HG03135 (cell line): ENCODE measurements around the gene ITGAV.
"Not testable (repeated sequence)": the region's sequence is repeated elsewhere in the genome, so short reads cannot be mapped to it uniquely, and the experiment has no call there.

ENCODE experiments used
- ATAC-seq: cut with Tn5 transposase; IDR thresholded peaks from one replicate; pipeline ENCODE4 v1.9.1; 2021; ENCODE audit warnings: mild to moderate bottlenecking, moderate library complexity; ENCODE audit not compliant: unreplicated experiment

ITGAV gene

GRCh38 chr2:186589612-186590349, at the start of gene ITGAV:
ITGAV (plus strand) TSS chr2:186590056; CDS start chr2:186590339, 283 bp downstream.
- peak; percentile 96 for ATAC-seq

- no peak for ATAC-seq
Measured at GRCh38 chr2:186540941-186541340, 48.9 kb upstream of the ITGAV start.

DNA sequence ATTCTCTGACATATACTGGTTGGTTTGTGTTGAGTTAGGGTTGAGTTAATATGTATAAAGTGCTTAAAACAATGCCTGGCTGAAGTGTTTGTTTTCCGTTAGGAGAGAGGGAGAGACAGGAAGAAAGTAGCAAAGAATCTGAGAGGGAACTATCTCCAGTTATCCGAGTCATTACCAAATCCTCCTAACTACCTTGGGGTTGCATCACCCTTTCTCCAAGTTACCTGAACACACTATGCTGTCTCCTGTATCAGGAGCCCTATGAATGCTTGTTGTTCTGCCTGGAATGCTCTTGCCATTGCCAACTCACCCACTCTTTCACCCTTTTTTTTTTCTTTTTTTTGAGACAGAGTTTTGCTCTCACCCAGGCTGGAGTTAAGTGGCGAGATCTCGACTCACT, 47.9 kb upstream of the ITGAV start:
- no peak for ATAC-seq

DNA sequence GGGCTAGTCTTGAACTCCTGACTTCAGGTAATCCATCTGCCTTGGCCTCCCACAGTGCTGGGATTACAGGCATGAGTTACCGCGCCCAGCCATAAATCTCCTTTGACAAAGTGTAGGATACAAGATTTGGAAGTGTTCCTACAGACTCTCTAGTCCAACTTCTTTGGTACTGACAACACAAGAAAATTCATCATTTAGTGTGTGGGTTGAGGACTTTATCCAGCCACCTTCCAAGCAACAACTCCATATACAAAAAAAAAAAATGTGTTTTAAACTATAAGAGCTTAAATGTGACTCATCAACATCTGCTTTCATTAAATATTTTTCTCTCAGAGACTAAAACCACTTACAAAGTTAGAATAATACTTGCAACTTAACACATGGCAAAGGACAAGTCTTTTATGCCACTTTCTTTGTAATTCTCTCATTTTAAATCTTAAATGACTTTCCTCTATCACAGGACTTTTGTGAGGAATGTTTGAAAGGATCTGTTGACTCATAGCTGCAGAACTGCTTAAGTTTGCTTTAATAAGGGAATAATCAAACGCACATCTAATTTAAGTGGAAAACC, 46.2 kb upstream of the ITGAV start:
- no peak for ATAC-seq

DNA sequence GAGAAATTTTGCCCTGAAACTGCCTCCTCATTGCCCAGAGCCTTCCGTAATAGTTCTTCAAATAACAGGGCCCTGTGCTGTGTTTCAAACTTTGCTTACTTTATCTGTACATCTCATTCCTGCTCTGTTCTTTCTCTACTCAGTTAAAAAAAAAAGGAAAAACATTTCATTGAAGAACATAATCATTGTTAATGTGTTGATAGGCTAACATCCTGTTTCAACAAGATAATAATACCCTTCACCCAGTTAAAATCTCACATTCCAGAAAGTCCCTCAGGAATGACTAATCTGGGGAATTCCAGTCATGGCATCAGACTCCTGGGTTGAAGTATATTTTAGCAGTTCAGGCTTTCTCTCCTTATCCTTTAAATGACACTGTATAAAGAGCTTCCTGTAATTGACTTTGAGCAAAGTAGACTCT, 45.6 kb upstream of the ITGAV start:
- ATAC-seq = no peak

DNA sequence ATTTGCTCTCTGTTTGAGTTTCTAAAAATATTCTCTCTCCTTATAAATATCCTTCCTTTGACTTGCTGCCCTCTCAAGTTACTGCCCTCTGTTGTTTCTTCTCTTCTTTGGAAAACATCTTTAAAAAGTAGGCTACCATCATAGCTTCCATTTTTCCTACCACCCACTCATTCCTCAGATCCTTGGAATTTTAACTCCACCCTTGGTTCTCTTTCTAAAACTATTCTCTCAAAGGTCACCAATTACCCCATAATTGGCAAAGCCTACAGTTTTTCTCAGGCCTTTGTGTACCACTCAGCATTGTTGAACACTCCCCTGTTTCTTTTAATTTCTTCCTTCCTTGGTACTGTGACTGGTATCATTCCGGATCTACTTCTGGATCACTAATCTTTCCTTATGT, 43.0 kb upstream of the ITGAV start:
- ATAC-seq = no peak

DNA sequence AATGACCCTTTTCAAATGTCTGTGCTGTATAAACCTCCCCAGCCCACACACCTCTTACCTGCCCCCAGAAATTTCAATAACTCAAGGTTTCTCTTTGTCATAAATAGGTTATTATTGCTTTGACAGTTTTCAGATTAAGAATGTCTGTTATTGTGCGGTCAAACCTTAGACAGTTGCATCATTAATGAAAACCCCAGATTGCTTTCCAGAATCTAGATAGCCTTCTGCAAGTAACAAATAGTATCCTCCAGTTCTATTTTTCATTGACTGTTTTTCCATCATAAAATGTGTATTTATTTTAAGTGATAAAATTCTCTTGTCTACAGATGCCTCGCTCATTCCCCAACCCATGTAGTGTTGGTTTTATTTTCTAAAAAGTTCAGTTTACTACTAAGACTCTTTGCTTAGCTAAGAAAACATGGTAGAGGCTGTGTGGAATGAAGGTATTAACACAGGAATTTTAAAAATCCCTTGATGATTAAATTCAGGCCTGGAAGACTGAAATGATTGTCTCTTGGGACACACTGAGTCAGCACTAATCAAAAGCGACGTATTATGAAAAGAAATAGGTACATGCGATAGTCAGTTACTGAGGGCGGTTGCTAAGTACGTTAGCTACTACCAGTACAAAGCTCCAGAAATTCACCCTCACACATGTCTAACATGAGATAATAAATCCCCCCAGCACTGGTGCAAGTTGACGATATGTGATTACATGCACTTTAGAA, 38.4 kb upstream of the ITGAV start:
- no peak for ATAC-seq

- ATAC-seq = no peak
Measured at GRCh38 chr2:186554429-186554828, 35.4 kb upstream of the ITGAV start.

GRCh38 chr2:186554850-186555671, 34.8 kb upstream of the ITGAV start:
- no peak for ATAC-seq

GRCh38 chr2:186558512-186559276, 31.2 kb upstream of the ITGAV start:
- ATAC-seq = no peak

GRCh38 chr2:186559370-186559769, 30.5 kb upstream of the ITGAV start:
- ATAC-seq = peak; percentile 38

- peak; percentile 80 for ATAC-seq
Measured at GRCh38 chr2:186559848-186560247, 30.0 kb upstream of the ITGAV start.

- ATAC-seq = no peak
Measured at GRCh38 chr2:186560254-186560653, 29.6 kb upstream of the ITGAV start.

DNA sequence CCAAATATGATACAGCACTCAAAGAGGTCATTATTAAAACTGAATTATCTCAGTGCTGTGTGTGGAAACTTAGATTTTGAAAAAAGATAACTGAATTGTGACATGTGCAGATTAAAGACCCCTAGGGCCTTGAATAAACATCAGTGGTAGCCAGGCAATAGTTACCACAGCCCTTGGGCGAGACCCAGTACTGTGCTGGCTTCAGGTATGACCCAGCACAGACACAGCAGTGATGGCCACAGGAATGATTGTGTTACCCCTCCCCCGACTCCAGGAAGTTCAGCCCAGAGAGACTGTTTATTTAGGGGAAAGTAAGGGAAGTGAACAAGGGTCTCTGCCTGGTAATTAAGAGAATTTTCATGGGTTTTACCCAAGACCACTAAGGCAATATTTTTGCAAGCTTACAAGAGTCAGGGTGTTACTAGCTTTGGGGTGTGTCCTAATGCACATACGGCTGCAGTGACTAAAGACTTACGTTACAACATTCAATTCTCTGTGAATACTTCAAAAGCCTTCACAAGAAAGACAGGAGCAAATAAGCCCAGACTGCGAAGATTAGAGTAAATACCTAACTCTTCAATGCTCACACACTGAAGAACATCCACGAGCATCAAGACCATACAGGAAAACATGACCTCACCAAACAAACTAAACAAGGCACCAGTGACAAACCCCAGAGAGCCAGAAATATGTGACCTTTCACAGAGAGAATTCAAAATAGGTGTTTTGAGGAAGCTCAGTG, 28.2 kb upstream of the ITGAV start:
- no peak for ATAC-seq

DNA sequence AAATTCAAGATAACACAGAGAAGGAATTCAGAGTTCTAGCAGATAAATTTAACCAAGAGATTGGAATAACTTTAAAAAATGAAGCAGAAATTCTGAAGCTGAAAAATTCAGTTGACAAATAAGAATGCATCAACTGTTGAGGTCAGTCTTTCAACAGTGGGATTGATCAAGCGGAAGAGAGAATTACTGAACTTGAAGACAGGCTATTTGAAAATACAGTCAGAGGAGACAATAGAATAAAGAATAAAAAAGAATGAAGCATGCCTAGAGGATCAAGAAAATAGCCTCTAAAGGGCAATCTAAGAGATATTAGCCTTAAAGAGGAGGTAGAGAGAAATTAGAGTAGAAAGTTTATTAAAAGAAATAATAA, 27.7 kb upstream of the ITGAV start:
- ATAC-seq = no peak

- not testable (repeated sequence) for ATAC-seq
Measured at GRCh38 chr2:186568600-186568999, 21.3 kb upstream of the ITGAV start.

DNA sequence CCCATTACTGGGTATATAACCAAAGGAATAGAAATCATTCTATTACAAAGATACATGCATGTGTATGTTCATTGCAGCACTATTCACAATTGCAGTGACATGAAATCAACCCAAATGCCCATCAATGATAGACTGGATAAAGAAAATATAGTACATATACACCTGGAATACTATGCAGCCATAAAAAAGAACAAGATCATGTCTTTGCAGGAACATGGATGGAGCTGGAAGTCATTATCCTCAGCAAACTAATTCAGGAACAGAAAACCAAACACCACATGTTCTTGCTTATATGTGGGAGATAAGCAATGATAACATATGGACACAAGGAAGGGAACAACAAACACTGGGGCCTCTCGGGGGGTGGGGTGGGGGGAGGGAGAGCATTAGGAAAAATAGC, 20.7 kb upstream of the ITGAV start:
- not testable (repeated sequence) for ATAC-seq

- ATAC-seq = no peak
Measured at GRCh38 chr2:186569897-186570296, 20.0 kb upstream of the ITGAV start.

DNA sequence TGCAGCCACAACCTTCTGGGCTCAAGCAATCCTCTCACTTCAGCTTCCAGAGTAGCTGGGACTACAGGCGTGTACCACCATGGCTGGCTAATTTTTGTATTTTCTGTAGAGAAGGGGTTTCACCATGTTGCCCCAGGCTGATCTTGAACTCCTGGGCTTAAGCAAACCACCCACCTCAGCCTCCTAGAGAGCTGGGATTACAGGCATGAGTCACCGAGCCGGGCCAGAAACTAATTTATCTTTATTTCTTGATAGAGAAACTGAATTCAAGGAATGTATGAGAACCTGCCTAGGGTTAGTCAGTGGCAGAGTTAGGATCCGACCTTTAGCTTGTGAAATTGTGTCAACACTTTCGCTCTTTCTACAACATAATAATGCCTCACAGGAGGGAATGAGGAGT, 19.3 kb upstream of the ITGAV start:
- ATAC-seq = no peak

GRCh38 chr2:186572705-186573104, 17.2 kb upstream of the ITGAV start:
- no peak for ATAC-seq
